Colonic mucosa (tissue), 4 donors: Measurements from ENCODE around the gene CERS6. TPM values are rescaled to one million over a fixed set of nuclear protein-coding genes. Genes with fewer than 3 reads are reported as not detected.
A peak's percentile ranks its signal among the peaks of the same experiment; 100 is the strongest.

Experiments used
- DNase-seq: peaks from one replicate; pipeline ENCODE4 v3.0.0-alpha.2; 2020
- H3K27ac ChIP-seq: fragments of 200-600 bp; one replicate; pipeline ENCODE4 v1.8.0; 2021
- H3K27me3 ChIP-seq: fragments of 200-600 bp; one replicate; pipeline ENCODE4 v1.8.0; 2021
- H3K36me3 ChIP-seq: fragments of 200-600 bp; one replicate; pipeline ENCODE4 v1.8.0; 2021
- H3K4me1 ChIP-seq: fragments of 200-600 bp; one replicate; pipeline ENCODE4 v1.8.0; 2021; ENCODE audit warnings: mild to moderate bottlenecking
- H3K4me3 ChIP-seq: fragments of 200-600 bp; one replicate; pipeline ENCODE4 v1.8.0; 2021
- H3K9ac ChIP-seq, 2 donors: one replicate each; pipeline ENCODE4 v1.7.0; 2013; ENCODE audit warnings: control low read depth in 2 of 2, low read depth in 2 of 2, low read length in 2 of 2
- H3K9me3 ChIP-seq: fragments of 200-600 bp; one replicate; pipeline ENCODE4 v1.8.0; 2021
- CTCF ChIP-seq: fragments of 200-600 bp; IDR thresholded peaks from one replicate; pipeline ENCODE4 v1.8.0; 2022; ENCODE audit warnings: antibody characterized with exemption, mild to moderate bottlenecking
- intact Hi-C: fragments of 100-400 bp; cut with DNase I; formaldehyde crosslinking; loops from one replicate; pipeline ENCODE4 v1.14.1; 2022
- total RNA-seq, 2 donors: library from RNA; stranded (reverse); fragmentation: NEBNext Ultra II Directional in 1 of 2; extraction: Animal tissue kit (Norgen Biotek cat#: 25700) in 1 of 2; gene quantifications; one replicate each; pipeline ENCODE4 v1.2.1, GENCODE V29; 2021
- donor health status: healthy.
- donor health status: DM: no; HTN: no; CAD: no.
- donor health status: DM: no; HTN: no; CAD: no.

CERS6 gene
- total RNA-seq, 2 donors from 2014 or later: 56.7 to 75.9 TPM

- no peak overlapping the region for H3K4me3 ChIP-seq
- no peak for TF ChIP-seq CTCF
- no peaks in the 10 kb centered on the region for H3K36me3 ChIP-seq
- no peak overlapping the region for H3K27ac ChIP-seq
- no peaks in the 10 kb centered on the region for H3K27me3 ChIP-seq
- DNase-seq: no peak
- H3K9ac ChIP-seq: no peak overlapping the region
- no peaks in the 10 kb centered on the region for H3K4me1 ChIP-seq
- H3K9me3 ChIP-seq: no peaks in the 10 kb centered on the region
- intact Hi-C loops: loop anchor here (5.0 to 10.0 kb wide), 2 partner anchors 54 to 82 kb away; no protein-coding TSS in a partner anchor
These were observed 314.7 kb downstream of the CERS6 start for GRCh38 chr2:168770796-168771195.

- Histone ChIP-seq H3K9me3 (no peaks in the 10 kb centered on the region), H3K4me1 (no peaks in the 10 kb centered on the region), H3K4me3 (no peak overlapping the region), H3K27me3 (no peaks in the 10 kb centered on the region), H3K36me3 (no peaks in the 10 kb centered on the region), H3K27ac (no peak overlapping the region), H3K9ac (no peak overlapping the region)
- no peak for DNase-seq
- TF ChIP-seq CTCF: no peak
- intact Hi-C loops: loop anchor here (5.0 to 10.0 kb wide), 2 partner anchors 52 to 80 kb away; no protein-coding TSS in a partner anchor
These were observed 316.6 kb downstream of the CERS6 start for GRCh38 chr2:168772704-168773103.

GRCh38 chr2:168773128-168773527 is 317.1 kb downstream of the CERS6 start:
- H3K4me3 ChIP-seq: no peak overlapping the region
- H3K9ac ChIP-seq: no peak overlapping the region
- no peak for DNase-seq
- H3K36me3 ChIP-seq: no peaks in the 10 kb centered on the region
- no peaks in the 10 kb centered on the region for H3K27me3 ChIP-seq
- H3K27ac ChIP-seq: no peak overlapping the region
- intact Hi-C loops: loop anchor here (5.0 to 10.0 kb wide), 2 partner anchors 52 to 79 kb away; no protein-coding TSS in a partner anchor
- no peak for TF ChIP-seq CTCF
- H3K4me1 ChIP-seq: no peaks in the 10 kb centered on the region
- H3K9me3 ChIP-seq: no peaks in the 10 kb centered on the region

- Histone ChIP-seq H3K36me3 (no peaks in the 10 kb centered on the region), H3K9me3 (no peaks in the 10 kb centered on the region), H3K27me3 (no peaks in the 10 kb centered on the region), H3K4me1 (no peaks in the 10 kb centered on the region), H3K9ac (no peak overlapping the region), H3K4me3 (no peak overlapping the region), H3K27ac (no peak overlapping the region)
- peak; percentile 77 for TF ChIP-seq CTCF
- peak; percentile 76 for DNase-seq
- intact Hi-C loops: loop anchor here (2.0 to 10.0 kb wide), 3 partner anchors 51 to 147 kb away; no protein-coding TSS in a partner anchor
These were observed 317.8 kb downstream of the CERS6 start for GRCh38 chr2:168773719-168774521.

GRCh38 chr2:168775837-168776236 is 319.8 kb downstream of the CERS6 start:
- Histone ChIP-seq H3K27ac (no peak overlapping the region), H3K9ac (no peak overlapping the region), H3K4me3 (no peak overlapping the region), H3K4me1 (no peaks in the 10 kb centered on the region), H3K36me3 (no peaks in the 10 kb centered on the region), H3K27me3 (no peaks in the 10 kb centered on the region), H3K9me3 (no peaks in the 10 kb centered on the region)
- TF ChIP-seq CTCF: no peak
- intact Hi-C loops: loop anchor here (2.0 to 10.0 kb wide), 2 partner anchors 49 to 145 kb away; no protein-coding TSS in a partner anchor
- no peak for DNase-seq
